LNCAP (cell line): ENCODE measurements around the gene GRIK4.

Experiments used
- TF ChIP-seq, protein P1 (sequence below): fragments of 450-650 bp; IDR thresholded peaks from 2 replicates; pipeline ENCODE4 v1.5.1; 2017; ENCODE audit warnings: mild to moderate bottlenecking

Gene GRIK4

DNA sequence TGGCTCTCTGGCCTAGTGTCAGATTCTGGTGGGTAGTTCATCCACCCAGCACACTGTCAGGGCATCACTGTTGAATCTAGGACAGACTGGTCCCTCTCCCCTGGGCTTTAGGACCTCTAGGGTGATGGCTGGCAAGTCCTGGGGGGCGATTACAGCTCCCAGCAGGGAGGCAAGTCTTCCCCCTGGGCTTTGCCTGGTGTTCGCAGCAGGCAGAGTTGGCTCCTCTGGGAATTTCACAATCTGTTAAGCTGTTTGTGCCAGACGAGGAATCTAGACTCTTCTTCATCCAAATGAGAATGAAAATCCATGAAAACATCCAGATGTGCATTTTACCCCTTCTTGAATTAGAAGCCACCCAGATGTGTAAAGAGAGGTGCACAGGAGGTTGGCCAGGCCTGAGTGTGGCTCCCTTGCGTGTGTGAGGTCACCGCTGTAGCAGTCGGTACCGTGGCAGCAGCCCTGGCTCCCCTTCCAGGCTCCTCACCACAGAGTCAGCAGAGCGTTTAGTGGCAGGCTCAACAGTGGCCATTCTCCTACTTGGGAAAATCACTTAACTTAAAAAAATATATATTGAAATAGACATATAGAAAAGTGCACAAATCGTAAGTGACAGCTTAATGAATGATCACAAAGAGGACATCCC, 412.4 kb downstream of the GRIK4 start:
- TF ChIP-seq, protein P1, sequence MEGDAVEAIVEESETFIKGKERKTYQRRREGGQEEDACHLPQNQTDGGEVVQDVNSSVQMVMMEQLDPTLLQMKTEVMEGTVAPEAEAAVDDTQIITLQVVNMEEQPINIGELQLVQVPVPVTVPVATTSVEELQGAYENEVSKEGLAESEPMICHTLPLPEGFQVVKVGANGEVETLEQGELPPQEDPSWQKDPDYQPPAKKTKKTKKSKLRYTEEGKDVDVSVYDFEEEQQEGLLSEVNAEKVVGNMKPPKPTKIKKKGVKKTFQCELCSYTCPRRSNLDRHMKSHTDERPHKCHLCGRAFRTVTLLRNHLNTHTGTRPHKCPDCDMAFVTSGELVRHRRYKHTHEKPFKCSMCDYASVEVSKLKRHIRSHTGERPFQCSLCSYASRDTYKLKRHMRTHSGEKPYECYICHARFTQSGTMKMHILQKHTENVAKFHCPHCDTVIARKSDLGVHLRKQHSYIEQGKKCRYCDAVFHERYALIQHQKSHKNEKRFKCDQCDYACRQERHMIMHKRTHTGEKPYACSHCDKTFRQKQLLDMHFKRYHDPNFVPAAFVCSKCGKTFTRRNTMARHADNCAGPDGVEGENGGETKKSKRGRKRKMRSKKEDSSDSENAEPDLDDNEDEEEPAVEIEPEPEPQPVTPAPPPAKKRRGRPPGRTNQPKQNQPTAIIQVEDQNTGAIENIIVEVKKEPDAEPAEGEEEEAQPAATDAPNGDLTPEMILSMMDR, result no peak

GRCh38 chr11:120925944-120926343, 414.4 kb downstream of the GRIK4 start:
- TF ChIP-seq, protein P1, result no peak

DNA sequence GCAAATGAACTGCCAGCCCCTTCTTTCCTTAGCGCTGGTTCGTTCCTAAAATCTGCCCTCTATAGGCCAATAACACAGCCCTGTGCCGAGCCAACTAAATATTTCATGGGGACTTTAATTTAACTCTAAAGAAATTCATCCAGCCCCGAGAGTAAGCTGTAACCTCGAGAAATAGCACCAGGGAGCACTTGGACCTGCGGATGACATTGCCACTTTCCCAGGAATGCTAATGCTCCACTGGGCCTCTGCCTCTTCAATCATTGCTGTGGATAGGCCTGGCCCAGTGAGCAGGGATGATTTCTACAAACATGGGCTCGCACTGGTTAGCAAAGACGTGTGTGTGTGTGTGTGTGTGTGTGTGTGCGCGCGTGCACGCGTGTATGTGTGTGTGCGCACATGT, 417.1 kb downstream of the GRIK4 start:
- TF ChIP-seq, protein P1, result no peak

DNA sequence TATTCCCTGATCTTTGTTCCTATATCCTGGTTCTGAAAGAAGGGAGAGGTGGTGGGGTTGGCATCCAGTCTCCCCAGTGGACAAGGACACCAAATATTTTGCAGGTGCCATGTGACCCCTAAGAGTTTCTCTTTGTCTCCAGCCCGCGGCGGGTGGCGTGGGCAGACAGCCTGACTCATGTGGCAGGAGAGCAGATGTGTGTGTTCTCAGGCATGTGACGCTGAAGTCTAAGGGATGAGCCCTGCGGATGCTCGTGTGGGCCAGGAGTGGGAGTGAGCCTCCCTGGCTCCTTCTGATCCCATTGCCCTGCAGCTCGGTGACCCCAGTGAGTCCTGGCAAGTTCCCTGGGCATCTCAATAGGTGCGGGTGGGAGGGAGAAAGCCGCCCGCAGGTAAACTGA, 417.5 kb downstream of the GRIK4 start:
- TF ChIP-seq, protein P1, result no peak

GRCh38 chr11:120929664-120930154, 418.2 kb downstream of the GRIK4 start:
- TF ChIP-seq, protein P1, result peak; percentile 86

GRCh38 chr11:120931057-120931779, 419.7 kb downstream of the GRIK4 start:
- TF ChIP-seq, protein P1, result peak; percentile 12; the same call in 1 of the 2 replicates

DNA sequence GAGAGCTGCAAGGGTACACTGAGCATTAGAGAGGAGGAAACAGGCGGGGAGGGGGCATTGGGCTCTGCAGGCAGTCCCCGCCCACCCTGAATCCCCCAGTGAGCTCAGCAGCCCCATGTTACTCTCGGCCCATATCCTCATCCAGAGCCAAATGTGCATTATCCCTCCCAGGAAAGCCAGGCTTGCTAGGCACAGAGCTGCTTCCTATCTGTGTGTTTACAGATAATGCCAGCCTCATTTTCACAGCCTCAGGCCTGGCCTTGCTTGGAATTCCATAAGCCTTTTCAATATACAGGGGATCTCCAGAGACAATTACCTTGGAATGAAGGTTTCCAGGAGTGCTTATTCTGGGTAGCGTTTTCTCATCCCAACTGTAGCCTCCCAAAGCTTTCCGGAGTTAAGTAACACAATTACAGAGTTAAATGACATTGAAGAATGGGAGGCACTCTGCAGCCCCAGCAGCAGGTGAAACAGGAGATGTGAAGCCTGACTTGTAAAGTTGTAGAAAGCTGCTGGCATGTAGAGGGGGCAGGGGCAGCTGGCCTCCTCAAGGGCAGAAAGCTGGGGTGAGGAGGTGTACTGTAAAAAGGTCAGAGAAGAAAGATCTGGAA, 420.9 kb downstream of the GRIK4 start:
- TF ChIP-seq, protein P1, result no peak
